ENCODE results near the gene ADAMTS16. TPM values are rescaled to one million over a fixed set of nuclear protein-coding genes. Genes with fewer than 3 reads are reported as not detected.

Gene ADAMTS16
- total RNA-seq, 2 experiments from 2014 or later: not detected

DNA sequence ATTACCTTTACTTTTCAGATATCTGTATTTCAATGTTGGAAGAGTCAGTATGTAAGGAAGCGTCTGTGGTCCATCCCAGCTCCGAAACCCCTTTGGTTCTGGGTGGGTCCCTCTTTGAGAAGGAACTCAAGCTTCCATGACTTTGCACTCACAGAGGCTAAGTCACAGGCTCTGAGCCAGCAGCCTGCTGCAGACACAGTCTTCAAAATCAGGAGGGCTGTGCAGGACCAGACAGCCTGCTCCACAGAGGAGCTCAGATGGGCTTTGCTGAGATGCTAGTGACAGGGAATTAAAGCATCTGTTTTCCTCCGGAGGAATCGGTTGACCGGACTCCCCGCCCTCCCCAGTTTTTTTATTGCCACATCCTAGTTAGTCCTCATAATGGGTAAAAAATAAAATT, 155.9 kb downstream of the ADAMTS16 start:
- Mint-ChIP-seq H3K4me1 (ENCODE audit: low read depth) (no peaks in the 10 kb centered on the region), H3K4me3 (no peak overlapping the region), H3K9me3 (peaks cover 6% of the 10 kb centered on the region), H3K27ac (no peak overlapping the region), H3K27me3 (no peaks in the 10 kb centered on the region), H3K36me3 (ENCODE audit: low read depth) (no peaks in the 10 kb centered on the region)
- intact Hi-C loops (cut with DNase I, micrococcal nuclease): no loop called here
- no peak overlapping the region for H3K4me3 ChIP-seq (ENCODE audit: low read length)
- H3K27ac ChIP-seq (ENCODE audit: low read depth in 1 of 2, low read length in 2 of 2): no peak overlapping the region
- ATAC-seq (ENCODE audit: poor library complexity) (no peak), DNase-seq (no peak)
- peaks cover 3 to 28% of the 10 kb centered on the region in 2 experiments for H3K9me3 ChIP-seq (ENCODE audit: control insufficient read depth in 1 of 2, insufficient read depth in 1 of 2, low read length in 2 of 2)
- POLR2A ChIA-PET: no interaction called here
- no peaks in the 10 kb centered on the region for H3K4me1 ChIP-seq (ENCODE audit: insufficient read depth, low read length)
- TF ChIP-seq, protein P1, sequence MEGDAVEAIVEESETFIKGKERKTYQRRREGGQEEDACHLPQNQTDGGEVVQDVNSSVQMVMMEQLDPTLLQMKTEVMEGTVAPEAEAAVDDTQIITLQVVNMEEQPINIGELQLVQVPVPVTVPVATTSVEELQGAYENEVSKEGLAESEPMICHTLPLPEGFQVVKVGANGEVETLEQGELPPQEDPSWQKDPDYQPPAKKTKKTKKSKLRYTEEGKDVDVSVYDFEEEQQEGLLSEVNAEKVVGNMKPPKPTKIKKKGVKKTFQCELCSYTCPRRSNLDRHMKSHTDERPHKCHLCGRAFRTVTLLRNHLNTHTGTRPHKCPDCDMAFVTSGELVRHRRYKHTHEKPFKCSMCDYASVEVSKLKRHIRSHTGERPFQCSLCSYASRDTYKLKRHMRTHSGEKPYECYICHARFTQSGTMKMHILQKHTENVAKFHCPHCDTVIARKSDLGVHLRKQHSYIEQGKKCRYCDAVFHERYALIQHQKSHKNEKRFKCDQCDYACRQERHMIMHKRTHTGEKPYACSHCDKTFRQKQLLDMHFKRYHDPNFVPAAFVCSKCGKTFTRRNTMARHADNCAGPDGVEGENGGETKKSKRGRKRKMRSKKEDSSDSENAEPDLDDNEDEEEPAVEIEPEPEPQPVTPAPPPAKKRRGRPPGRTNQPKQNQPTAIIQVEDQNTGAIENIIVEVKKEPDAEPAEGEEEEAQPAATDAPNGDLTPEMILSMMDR (IDR thresholded peaks at IDR 0.05): no peak
- no peaks in the 10 kb centered on the region for H3K36me3 ChIP-seq (ENCODE audit: insufficient read depth, low read length)
- CTCF ChIA-PET: no interaction called here
- no peaks in the 10 kb centered on the region for H3K27me3 ChIP-seq (ENCODE audit: control insufficient read depth in 1 of 2, insufficient read depth in 2 of 2, low read length in 2 of 2)

DNA sequence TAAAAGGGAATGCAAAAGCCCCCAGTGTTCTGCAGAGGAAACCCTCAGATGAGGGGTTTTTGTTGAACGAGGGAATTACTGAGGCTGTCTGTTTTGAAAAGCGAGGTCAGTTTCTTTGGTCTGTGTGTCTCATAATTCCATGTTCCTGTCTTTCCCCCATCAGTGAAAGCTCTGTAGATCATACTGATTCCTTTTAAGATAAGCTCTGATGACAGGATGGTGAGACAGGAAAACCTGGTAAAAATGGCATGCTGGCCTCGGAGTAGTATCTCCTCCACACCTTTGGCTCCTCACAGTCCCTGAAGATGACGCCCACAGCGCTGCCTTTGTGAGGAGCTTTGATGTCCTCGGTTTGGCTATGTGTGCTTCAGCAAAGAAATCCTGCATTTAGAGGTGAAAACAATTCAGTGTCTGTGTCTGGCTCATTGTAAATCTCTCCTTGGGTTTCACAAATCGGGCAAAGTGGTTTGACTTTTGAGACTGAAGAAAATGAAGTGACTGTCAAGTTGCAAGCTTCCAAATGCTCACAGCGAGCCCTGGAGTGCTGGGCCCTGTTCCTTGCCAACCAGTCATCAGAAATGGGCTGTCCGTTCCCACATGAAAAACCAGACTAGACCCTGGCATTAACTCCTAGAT, 157.4 kb downstream of the ADAMTS16 start:
- no peaks in the 10 kb centered on the region for H3K4me1 Mint-ChIP-seq (ENCODE audit: low read depth)
- TF ChIP-seq, protein P1 (IDR thresholded peaks at IDR 0.05): no peak
- H3K36me3 ChIP-seq (ENCODE audit: insufficient read depth, low read length): no peaks in the 10 kb centered on the region
- no peak overlapping the region for H3K27ac ChIP-seq (ENCODE audit: low read depth in 1 of 2, low read length in 2 of 2)
- H3K9me3 Mint-ChIP-seq: peaks cover 10% of the 10 kb centered on the region
- no peaks in the 10 kb centered on the region for H3K4me1 ChIP-seq (ENCODE audit: insufficient read depth, low read length)
- no peak overlapping the region for H3K27ac Mint-ChIP-seq
- CTCF ChIA-PET: no interaction called here
- H3K36me3 Mint-ChIP-seq (ENCODE audit: low read depth): no peaks in the 10 kb centered on the region
- DNase-seq (no peak), ATAC-seq (ENCODE audit: poor library complexity) (no peak)
- peaks cover 9 to 36% of the 10 kb centered on the region in 2 experiments for H3K9me3 ChIP-seq (ENCODE audit: control insufficient read depth in 1 of 2, insufficient read depth in 1 of 2, low read length in 2 of 2)
- H3K27me3 Mint-ChIP-seq: no peaks in the 10 kb centered on the region
- H3K4me3 ChIP-seq (ENCODE audit: low read length): no peak overlapping the region
- no peak overlapping the region for H3K4me3 Mint-ChIP-seq
- intact Hi-C loops (cut with DNase I, micrococcal nuclease): no loop called here
- no peaks in the 10 kb centered on the region for H3K27me3 ChIP-seq (ENCODE audit: control insufficient read depth in 1 of 2, insufficient read depth in 2 of 2, low read length in 2 of 2)
- POLR2A ChIA-PET: no interaction called here

DNA sequence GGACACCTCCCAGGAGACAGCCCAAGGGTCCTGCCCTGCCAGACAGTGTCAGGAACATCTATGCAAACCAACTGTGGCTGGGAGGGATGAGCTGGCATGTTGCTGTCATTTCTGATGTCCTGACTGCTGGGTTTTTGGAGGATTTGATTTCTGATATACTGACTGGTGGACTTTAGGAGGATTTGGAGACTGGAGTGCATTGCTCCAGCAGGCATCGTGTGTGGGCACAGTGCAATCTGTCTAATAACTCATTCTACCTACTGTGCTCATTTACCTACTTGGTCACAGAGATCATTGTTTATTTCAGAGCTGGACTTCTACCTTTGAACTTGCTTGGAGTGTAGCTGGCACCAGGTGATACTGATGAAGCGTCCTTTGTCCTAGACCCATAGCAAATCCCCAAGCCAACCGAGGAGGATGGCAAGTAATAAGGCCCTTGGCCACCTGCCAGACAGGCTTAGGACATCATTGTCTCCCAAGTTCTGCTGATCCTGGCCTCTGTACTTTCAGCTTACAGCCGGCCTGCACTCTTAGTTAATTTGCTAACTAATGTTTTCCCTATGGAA, 158.0 kb downstream of the ADAMTS16 start:
- no peak overlapping the region for H3K4me3 ChIP-seq (ENCODE audit: low read length)
- POLR2A ChIA-PET: no interaction called here

More for the DNA sequence above, 158.0 kb downstream of the ADAMTS16 start:
- DNase-seq (no peak), ATAC-seq (ENCODE audit: poor library complexity) (no peak)
- Mint-ChIP-seq H3K4me1 (ENCODE audit: low read depth) (no peaks in the 10 kb centered on the region), H3K36me3 (ENCODE audit: low read depth) (no peaks in the 10 kb centered on the region), H3K4me3 (no peak overlapping the region), H3K27ac (no peak overlapping the region), H3K27me3 (no peaks in the 10 kb centered on the region), H3K9me3 (peaks cover 10% of the 10 kb centered on the region)
- CTCF ChIA-PET: no interaction called here
- intact Hi-C loops (cut with DNase I, micrococcal nuclease): no loop called here
- peaks cover 9 to 35% of the 10 kb centered on the region in 2 experiments for H3K9me3 ChIP-seq (ENCODE audit: control insufficient read depth in 1 of 2, insufficient read depth in 1 of 2, low read length in 2 of 2)
- TF ChIP-seq, protein P1 (IDR thresholded peaks at IDR 0.05): no peak
- H3K4me1 ChIP-seq (ENCODE audit: insufficient read depth, low read length): no peaks in the 10 kb centered on the region
- no peaks in the 10 kb centered on the region for H3K36me3 ChIP-seq (ENCODE audit: insufficient read depth, low read length)
- H3K27me3 ChIP-seq (ENCODE audit: control insufficient read depth in 1 of 2, insufficient read depth in 2 of 2, low read length in 2 of 2): no peaks in the 10 kb centered on the region
- H3K27ac ChIP-seq (ENCODE audit: low read depth in 1 of 2, low read length in 2 of 2): no peak overlapping the region

Data from CD4-positive, alpha-beta T cell (primary cell).